Measurements from ENCODE around the gene TMEM40.

- TF ChIP-seq CTCF (IDR thresholded peaks at IDR 0.05) (no peak), POLR2A (IDR thresholded peaks at IDR 0.05) (no peak), EP300 (IDR thresholded peaks at IDR 0.05) (no peak)
These were observed 39.6 kb upstream of the TMEM40 start for GRCh38 chr3:12798559-12799179.
